SH-SY5Y (cell line): ENCODE results near the gene LRRC45.

Experiments used
- GATA2 ChIP-seq: IDR thresholded peaks from 2 replicates; pipeline ENCODE4 v1.6.1; 2011; ENCODE audit warnings: mild to moderate bottlenecking, low read depth, low read length
- GATA3 ChIP-seq: IDR thresholded peaks from 2 replicates; pipeline ENCODE4 v1.6.1; 2011; ENCODE audit warnings: low read depth, mild to moderate bottlenecking, low read length, moderate library complexity

- no peak for TF ChIP-seq GATA3
- no peak for TF ChIP-seq GATA2
Observed at GRCh38 chr17:82028966-82029365, 5.9 kb downstream of the LRRC45 start.
